ENCODE measurements around the gene PPARG.

PPARG gene

DNA sequence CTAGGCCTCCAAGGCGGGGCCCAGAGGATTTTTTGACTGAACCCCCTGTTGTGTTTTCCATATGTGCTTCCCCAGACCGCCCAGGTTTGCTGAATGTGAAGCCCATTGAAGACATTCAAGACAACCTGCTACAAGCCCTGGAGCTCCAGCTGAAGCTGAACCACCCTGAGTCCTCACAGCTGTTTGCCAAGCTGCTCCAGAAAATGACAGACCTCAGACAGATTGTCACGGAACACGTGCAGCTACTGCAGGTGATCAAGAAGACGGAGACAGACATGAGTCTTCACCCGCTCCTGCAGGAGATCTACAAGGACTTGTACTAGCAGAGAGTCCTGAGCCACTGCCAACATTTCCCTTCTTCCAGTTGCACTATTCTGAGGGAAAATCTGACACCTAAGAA, 145.0 kb downstream of the PPARG start:
- Histone ChIP-seq H3K79me2 (ENCODE audit: insufficient read depth, low read length) (no peaks in the 10 kb centered on the region), H3K9me3 (ENCODE audit: low read length) (peaks cover 3% of the 10 kb centered on the region; the same call in 1 of the 2 replicates), H2AFZ (ENCODE audit: low read length) (no peak overlapping the region), H3K9ac (ENCODE audit: low read length) (no peak overlapping the region), H3K4me2 (ENCODE audit: low read length) (no peak overlapping the region), H4K20me1 (ENCODE audit: insufficient read depth, low read length) (no peaks in the 10 kb centered on the region), H3K4me3 (ENCODE audit: low read depth, low read length, poor library complexity, severe bottlenecking) (no peak overlapping the region), H3K27ac (ENCODE audit: low read depth, low read length, poor library complexity, severe bottlenecking) (no peak overlapping the region), H3K4me1 (ENCODE audit: insufficient read depth, low read length, severe bottlenecking) (no peaks in the 10 kb centered on the region), H3K36me3 (ENCODE audit: insufficient read depth, low read length) (no peaks in the 10 kb centered on the region), H3F3A (ENCODE audit: insufficient read depth, low read length) (no peaks in the 10 kb centered on the region), H3K9me2 (ENCODE audit: low read depth, low read length) (no peaks in the 10 kb centered on the region), H3K27me3 (ENCODE audit: insufficient read depth, low read length) (no peaks in the 10 kb centered on the region; the same call in 1 of the 2 replicates)
- no peak for TF ChIP-seq EZH2 (IDR thresholded peaks at IDR 0.05; ENCODE audit: borderline replicate concordance, low read length)

GRCh38 chr3:12436514-12437220, 147.8 kb downstream of the PPARG start:
- no peaks in the 10 kb centered on the region for H3K4me1 ChIP-seq (ENCODE audit: insufficient read depth, low read length, severe bottlenecking)

DNA sequence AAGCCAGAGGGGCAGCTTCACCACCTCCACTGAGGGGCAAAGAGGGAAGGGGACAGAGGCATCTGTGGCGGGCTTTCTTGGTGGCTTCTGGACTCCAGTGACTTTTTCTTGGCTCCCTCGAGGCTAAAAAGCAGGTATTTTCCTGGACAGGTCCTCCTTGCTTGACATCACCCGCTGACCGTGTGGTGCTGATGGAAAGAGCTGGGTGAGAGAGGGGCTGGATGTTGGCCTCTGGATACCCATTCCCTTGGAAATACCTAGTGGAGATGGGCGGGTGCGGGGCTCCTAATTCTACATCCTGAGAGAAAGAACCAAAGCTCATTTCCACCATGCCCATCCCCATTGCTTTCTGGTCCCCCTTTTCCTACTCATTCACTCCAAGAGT, 148.3 kb downstream of the PPARG start:
- H3F3A ChIP-seq (ENCODE audit: insufficient read depth, low read length): no peaks in the 10 kb centered on the region
- no peak overlapping the region for H3K9ac ChIP-seq (ENCODE audit: low read length)
- H3K4me3 ChIP-seq (ENCODE audit: low read depth, low read length, poor library complexity, severe bottlenecking): no peak overlapping the region
- H2AFZ ChIP-seq (ENCODE audit: low read length): no peak overlapping the region
- no peak overlapping the region for H3K4me2 ChIP-seq (ENCODE audit: low read length)
- H3K27ac ChIP-seq (ENCODE audit: low read depth, low read length, poor library complexity, severe bottlenecking): no peak overlapping the region
- H3K36me3 ChIP-seq (ENCODE audit: insufficient read depth, low read length): no peaks in the 10 kb centered on the region
- H3K4me1 ChIP-seq (ENCODE audit: insufficient read depth, low read length, severe bottlenecking): no peaks in the 10 kb centered on the region
- H3K27me3 ChIP-seq (ENCODE audit: insufficient read depth, low read length): no peaks in the 10 kb centered on the region; the same call in 1 of the 2 replicates
- peaks cover 3% of the 10 kb centered on the region; the same call in 1 of the 2 replicates for H3K9me3 ChIP-seq (ENCODE audit: low read length)
- no peaks in the 10 kb centered on the region for H3K79me2 ChIP-seq (ENCODE audit: insufficient read depth, low read length)
- H3K9me2 ChIP-seq (ENCODE audit: low read depth, low read length): no peaks in the 10 kb centered on the region
- no peaks in the 10 kb centered on the region for H4K20me1 ChIP-seq (ENCODE audit: insufficient read depth, low read length)
- no peak for TF ChIP-seq EZH2 (IDR thresholded peaks at IDR 0.05; ENCODE audit: borderline replicate concordance, low read length)
- TF ChIP-seq, protein P1, sequence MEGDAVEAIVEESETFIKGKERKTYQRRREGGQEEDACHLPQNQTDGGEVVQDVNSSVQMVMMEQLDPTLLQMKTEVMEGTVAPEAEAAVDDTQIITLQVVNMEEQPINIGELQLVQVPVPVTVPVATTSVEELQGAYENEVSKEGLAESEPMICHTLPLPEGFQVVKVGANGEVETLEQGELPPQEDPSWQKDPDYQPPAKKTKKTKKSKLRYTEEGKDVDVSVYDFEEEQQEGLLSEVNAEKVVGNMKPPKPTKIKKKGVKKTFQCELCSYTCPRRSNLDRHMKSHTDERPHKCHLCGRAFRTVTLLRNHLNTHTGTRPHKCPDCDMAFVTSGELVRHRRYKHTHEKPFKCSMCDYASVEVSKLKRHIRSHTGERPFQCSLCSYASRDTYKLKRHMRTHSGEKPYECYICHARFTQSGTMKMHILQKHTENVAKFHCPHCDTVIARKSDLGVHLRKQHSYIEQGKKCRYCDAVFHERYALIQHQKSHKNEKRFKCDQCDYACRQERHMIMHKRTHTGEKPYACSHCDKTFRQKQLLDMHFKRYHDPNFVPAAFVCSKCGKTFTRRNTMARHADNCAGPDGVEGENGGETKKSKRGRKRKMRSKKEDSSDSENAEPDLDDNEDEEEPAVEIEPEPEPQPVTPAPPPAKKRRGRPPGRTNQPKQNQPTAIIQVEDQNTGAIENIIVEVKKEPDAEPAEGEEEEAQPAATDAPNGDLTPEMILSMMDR (IDR thresholded peaks at IDR 0.05; ENCODE audit: low read length): no peak

More at GRCh38 chr3:12436514-12437220, 147.8 kb downstream of the PPARG start:
- peaks cover 3% of the 10 kb centered on the region; the same call in 1 of the 2 replicates for H3K9me3 ChIP-seq (ENCODE audit: low read length)
- TF ChIP-seq, protein P1 (IDR thresholded peaks at IDR 0.05; ENCODE audit: low read length): no peak
- TF ChIP-seq EZH2 (IDR thresholded peaks at IDR 0.05; ENCODE audit: borderline replicate concordance, low read length): no peak
- H2AFZ ChIP-seq (ENCODE audit: low read length): no peak overlapping the region
- H4K20me1 ChIP-seq (ENCODE audit: insufficient read depth, low read length): no peaks in the 10 kb centered on the region
- H3K9ac ChIP-seq (ENCODE audit: low read length): no peak overlapping the region
- H3K4me3 ChIP-seq (ENCODE audit: low read depth, low read length, poor library complexity, severe bottlenecking): no peak overlapping the region
- H3K4me2 ChIP-seq (ENCODE audit: low read length): no peak overlapping the region
- H3K9me2 ChIP-seq (ENCODE audit: low read depth, low read length): no peaks in the 10 kb centered on the region
- no peaks in the 10 kb centered on the region for H3K79me2 ChIP-seq (ENCODE audit: insufficient read depth, low read length)
- no peak overlapping the region for H3K27ac ChIP-seq (ENCODE audit: low read depth, low read length, poor library complexity, severe bottlenecking)
- no peaks in the 10 kb centered on the region for H3F3A ChIP-seq (ENCODE audit: insufficient read depth, low read length)
- H3K27me3 ChIP-seq (ENCODE audit: insufficient read depth, low read length): no peaks in the 10 kb centered on the region; the same call in 1 of the 2 replicates
- H3K36me3 ChIP-seq (ENCODE audit: insufficient read depth, low read length): no peaks in the 10 kb centered on the region
